ENCODE measurements around the gene YBEY.

GRCh38 chr21:46347203-46347550, 61.0 kb downstream of the YBEY start:
- no peak for TF ChIP-seq CTCF (IDR thresholded peaks at IDR 0.05; ENCODE audit: control extremely low read depth in 1 of 3, insufficient read depth in 1 of 3, low read depth in 1 of 3, low read length in 3 of 3)
- no peak for TF ChIP-seq SUZ12 (IDR thresholded peaks at IDR 0.05; ENCODE audit: low read length)
- no peak for TF ChIP-seq HDAC6 (IDR thresholded peaks at IDR 0.05; ENCODE audit: low read depth, low read length)
- TF ChIP-seq FOSL1 (IDR thresholded peaks at IDR 0.05; ENCODE audit: insufficient read depth, low read depth, low read length) = no peak
- TF ChIP-seq CEBPB (IDR thresholded peaks at IDR 0.05; ENCODE audit: low read depth, low read length) = no peak

Data from H1 (cell line).